Measurements from ENCODE around the gene CHD2. TPM values are rescaled to one million over a fixed set of nuclear protein-coding genes. Genes with fewer than 3 reads are reported as not detected.

The CHD2 gene
- total and polyA plus RNA-seq, 8 donors, result 21.5 to 833 (median 131) TPM

GRCh38 chr15:92904722-92905571, 4.8 kb downstream of the CHD2 start:
- Histone ChIP-seq H3K4me1 (peaks cover 34 to 68% (median 57%) of the 10 kb centered on the region in 4 donors), H3K9me3 (no peaks in the 10 kb centered on the region), H3K27me3 (no peaks in the 10 kb centered on the region), H3K36me3 (peaks cover 0 to under 1% (median 0%) of the 10 kb centered on the region in 4 donors), H3K27ac (peak overlapping the region; percentile 96 to 99 (median 97)), H3K4me3 (peak overlapping the region; percentile 55 to 66 (median 62))
- no peak for DNase-seq
- intact Hi-C loops (cut with DNase I; ENCODE audit: low total_unique reads), result no loop called here
- WGBS, 5 donors, result 2 to 7% (median 4%) methylated on average over 16 of the region's 16 CpGs
- TF ChIP-seq EP300 (IDR thresholded peaks at IDR 0.05), result no peak
- peak in 1 of 3 donors; percentile 6 for TF ChIP-seq POLR2AphosphoS5 (IDR thresholded peaks at IDR 0.05)

DNA sequence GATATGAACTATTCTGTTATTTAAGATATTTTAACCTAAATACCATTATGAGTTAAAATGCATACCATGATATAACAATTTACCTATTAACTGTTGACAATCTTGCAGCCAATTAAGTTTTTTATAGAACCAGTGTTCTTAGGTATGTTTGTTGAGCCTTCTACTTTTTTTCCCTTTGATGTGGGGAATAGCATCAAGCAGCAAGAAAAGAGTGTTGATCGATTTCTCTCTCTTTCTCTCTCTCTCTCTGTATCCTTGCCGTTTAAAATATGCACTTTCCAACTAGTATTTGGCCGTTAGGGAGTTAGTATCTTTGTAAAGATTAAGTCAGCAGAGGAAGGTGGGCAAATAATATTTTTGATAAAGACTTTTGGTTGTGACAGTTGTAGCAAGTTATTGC, 5.9 kb downstream of the CHD2 start:
- Histone ChIP-seq H3K4me1 (peaks cover 44 to 79% (median 67%) of the 10 kb centered on the region in 4 donors), H3K9me3 (no peaks in the 10 kb centered on the region), H3K27me3 (no peaks in the 10 kb centered on the region), H3K4me3 (peak overlapping the region in 3 of 4 donors; percentile 61 to 66 (median 64)), H3K36me3 (peaks cover 0 to 7% (median 0%) of the 10 kb centered on the region in 4 donors), H3K27ac (peak overlapping the region in 4 of 5 donors; percentile 96 to 99 (median 96))
- TF ChIP-seq EP300 (IDR thresholded peaks at IDR 0.05) (no peak), POLR2A (IDR thresholded peaks at IDR 0.05) (no peak), POLR2AphosphoS5 (IDR thresholded peaks at IDR 0.05) (no peak)
- TF ChIP-seq, protein P1, sequence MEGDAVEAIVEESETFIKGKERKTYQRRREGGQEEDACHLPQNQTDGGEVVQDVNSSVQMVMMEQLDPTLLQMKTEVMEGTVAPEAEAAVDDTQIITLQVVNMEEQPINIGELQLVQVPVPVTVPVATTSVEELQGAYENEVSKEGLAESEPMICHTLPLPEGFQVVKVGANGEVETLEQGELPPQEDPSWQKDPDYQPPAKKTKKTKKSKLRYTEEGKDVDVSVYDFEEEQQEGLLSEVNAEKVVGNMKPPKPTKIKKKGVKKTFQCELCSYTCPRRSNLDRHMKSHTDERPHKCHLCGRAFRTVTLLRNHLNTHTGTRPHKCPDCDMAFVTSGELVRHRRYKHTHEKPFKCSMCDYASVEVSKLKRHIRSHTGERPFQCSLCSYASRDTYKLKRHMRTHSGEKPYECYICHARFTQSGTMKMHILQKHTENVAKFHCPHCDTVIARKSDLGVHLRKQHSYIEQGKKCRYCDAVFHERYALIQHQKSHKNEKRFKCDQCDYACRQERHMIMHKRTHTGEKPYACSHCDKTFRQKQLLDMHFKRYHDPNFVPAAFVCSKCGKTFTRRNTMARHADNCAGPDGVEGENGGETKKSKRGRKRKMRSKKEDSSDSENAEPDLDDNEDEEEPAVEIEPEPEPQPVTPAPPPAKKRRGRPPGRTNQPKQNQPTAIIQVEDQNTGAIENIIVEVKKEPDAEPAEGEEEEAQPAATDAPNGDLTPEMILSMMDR (IDR thresholded peaks at IDR 0.05), result no peak
- intact Hi-C loops (cut with DNase I; ENCODE audit: low total_unique reads), result no loop called here
- 6 to 14% (median 10%) methylated on average over 3 of the region's 3 CpGs for WGBS, 5 donors
- no peak for DNase-seq

DNA sequence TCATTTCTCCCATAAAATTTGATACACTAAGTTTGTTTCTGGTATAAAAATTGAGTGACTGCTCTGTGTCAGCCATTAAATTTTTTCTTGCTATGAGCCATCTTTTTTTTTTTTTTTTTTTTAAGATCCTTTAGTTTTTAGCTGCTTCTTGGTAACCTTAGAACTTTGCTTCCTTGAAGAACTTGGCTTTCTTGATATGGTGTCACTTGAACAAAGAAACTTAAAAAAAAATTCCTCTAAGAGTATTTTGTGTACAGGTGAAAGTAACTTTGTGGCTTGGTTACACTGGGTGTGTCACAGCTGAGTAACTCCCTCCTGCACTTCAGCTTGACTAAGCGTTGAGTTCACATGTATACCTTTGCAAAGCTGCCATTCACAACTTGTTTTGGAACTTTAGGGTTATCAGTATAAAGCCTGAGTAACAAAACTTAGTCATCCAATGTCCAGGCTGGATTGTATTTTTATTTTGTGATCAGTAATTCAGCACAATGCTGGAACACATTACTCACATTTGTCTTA, 6.5 kb downstream of the CHD2 start:
- TF ChIP-seq, protein P1 (IDR thresholded peaks at IDR 0.05), result no peak
- TF ChIP-seq POLR2AphosphoS5 (IDR thresholded peaks at IDR 0.05), result peak in 2 of 3 donors; percentile 50 to 74

DNA sequence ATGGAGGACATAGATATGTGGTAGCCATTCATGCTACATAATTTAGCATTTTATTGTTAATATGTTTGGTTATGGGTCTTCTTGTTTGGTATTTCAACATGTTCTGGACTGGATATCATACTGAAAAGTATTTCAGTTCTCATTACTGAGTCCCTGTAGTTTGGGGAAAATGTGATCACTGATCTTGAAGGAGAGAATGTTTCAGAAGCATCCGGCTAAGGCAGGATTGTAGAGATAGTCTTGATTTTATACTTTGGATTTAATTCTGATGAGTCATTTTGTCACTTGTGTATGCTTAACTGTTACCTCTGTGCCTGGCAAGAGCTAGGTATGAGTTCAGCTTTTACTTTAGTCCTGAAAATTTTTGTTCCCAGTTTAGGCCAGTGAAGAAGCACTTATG, 7.1 kb downstream of the CHD2 start:
- peak overlapping the region in 4 of 5 donors; percentile 96 to 99 (median 96) for H3K27ac ChIP-seq
- peaks cover 56 to 89% (median 76%) of the 10 kb centered on the region in 4 donors for H3K4me1 ChIP-seq
- WGBS, 5 donors, result 31 to 46% (median 38%) methylated on average over 1 of the region's 1 CpG
- no peaks in the 10 kb centered on the region for H3K9me3 ChIP-seq
- H3K4me3 ChIP-seq, result peak overlapping the region in 1 of 4 donors; percentile 20
- DNase-seq, result no peak
- H3K36me3 ChIP-seq, result peaks cover 0 to 12% (median 0%) of the 10 kb centered on the region in 4 donors
- TF ChIP-seq, protein P1 (IDR thresholded peaks at IDR 0.05), result no peak
- TF ChIP-seq EP300 (IDR thresholded peaks at IDR 0.05), result no peak
- intact Hi-C loops (cut with DNase I; ENCODE audit: low total_unique reads), result no loop called here
- H3K27me3 ChIP-seq, result no peaks in the 10 kb centered on the region

More for the DNA sequence above, 6.5 kb downstream of the CHD2 start:
- Histone ChIP-seq H3K4me1 (peaks cover 50 to 85% (median 73%) of the 10 kb centered on the region in 4 donors), H3K4me3 (no peak overlapping the region), H3K27ac (peak overlapping the region in 4 of 5 donors; percentile 96 to 99 (median 96)), H3K36me3 (peaks cover 0 to 12% (median 0%) of the 10 kb centered on the region in 4 donors), H3K27me3 (no peaks in the 10 kb centered on the region), H3K9me3 (no peaks in the 10 kb centered on the region)
- peak in 1 of 2 donors; percentile 87 for DNase-seq
- intact Hi-C loops (cut with DNase I; ENCODE audit: low total_unique reads), result no loop called here
- 20 to 44% (median 24%) methylated on average over 1 of the region's 1 CpG for WGBS, 5 donors
